Body of pancreas (tissue), 4 donors: ENCODE data around the gene FAM177A1. TPM values are rescaled to one million over a fixed set of nuclear protein-coding genes. Genes with fewer than 3 reads are reported as not detected.
A peak's percentile ranks its signal among the peaks of the same experiment; 100 is the strongest.
"Not testable (repeated sequence)": the region's sequence is repeated elsewhere in the genome, so short reads cannot be mapped to it uniquely, and the experiment has no call there.

Experiments used
- ATAC-seq: fragments of 150-250 bp; one replicate; pipeline ENCODE4 v1.9.1; 2016
- DNase-seq, 4 donors: peaks; one replicate each; pipeline ENCODE4 v3.0.0-alpha.2; 2019
- H3K27ac ChIP-seq, 4 donors: fragments of 200-600 bp; sonication (generic); 1 replicate in 3 of 4; 2 replicates in 1 of 4; pipeline versions ENCODE4 v1.5.1 to v1.6.1; 2016 to 2019; ENCODE audit warnings: mild to moderate bottlenecking in 1 of 4, mixed read lengths in 1 of 4, moderate library complexity in 1 of 4
- H3K27me3 ChIP-seq, 2 donors: fragments of 200-600 bp; sonication (generic); one replicate each; pipeline ENCODE4 v1.6.0; 2016; ENCODE audit warnings: mild to moderate bottlenecking in 1 of 2
- H3K36me3 ChIP-seq, 2 donors: fragments of 200-600 bp; sonication (generic); replicated peaks in 1 of 2; 2 replicates each; pipeline ENCODE4 v1.5.1; 2016; ENCODE audit warnings: low read depth in 2 of 2; ENCODE audit not compliant: insufficient read depth in 1 of 2
- H3K4me1 ChIP-seq: fragments of 200-600 bp; sonication (generic); one replicate; pipeline ENCODE4 v1.6.0; 2016
- H3K4me3 ChIP-seq, 2 donors: fragments of 200-600 bp; sonication (generic); 1 replicate in 1 of 2; 2 replicates in 1 of 2; pipeline ENCODE4 v1.5.1; 2016 to 2019
- H3K9me3 ChIP-seq, 3 donors: fragments of 200-600 bp; sonication (generic); 1 replicate in 2 of 3; 2 replicates in 1 of 3; pipeline ENCODE4 v1.5.1; 2016
- CTCF ChIP-seq, 7 experiments: fragments of 450-650 bp in 4 of 7; fragments of 200-600 bp in 3 of 7; sonication (generic) in 3 of 7; IDR thresholded peaks; one replicate each; pipeline ENCODE4 v1.5.1; 2016 to 2019; ENCODE audit warnings: antibody characterized with exemption in 7 of 7
- POLR2A ChIP-seq, 3 donors: fragments of 450-650 bp; IDR thresholded peaks; one replicate each; pipeline ENCODE4 v1.6.1; 2016; ENCODE audit warnings: antibody characterized with exemption in 3 of 3, mild to moderate bottlenecking in 2 of 3
- WGBS, 2 donors: methylation state at CpG; one replicate each; pipeline ENCODE4 v1.1.5; 2017; 5-methylcytosine and 5-hydroxymethylcytosine counted together
- intact Hi-C: fragments of 100-400 bp; cut with DNase I; formaldehyde crosslinking; loops from one replicate; pipeline ENCODE4 v1.15.1; 2023
- total RNA-seq, 2 donors: library from RNA; depleted of rRNA; stranded (reverse); fragments of >200 nt; gene quantifications; one replicate each; pipeline ENCODE4 v1.1.0, GENCODE V29; 2016

FAM177A1 gene
- total RNA-seq, 2 donors from 2014 or later = 11.5 to 22.3 TPM

GRCh38 chr14:35050652-35051051, 4.6 kb downstream of the FAM177A1 start:
- 8 to 10% methylated on average over 1 of the region's 1 CpG for WGBS, 2 donors
- peaks cover 17% of the 10 kb centered on the region for H3K4me1 ChIP-seq
- intact Hi-C loops = no loop called here
- DNase-seq (no peak), ATAC-seq (no peak)
- H3K4me3 ChIP-seq = no peak overlapping the region
- no peak overlapping the region for H3K27ac ChIP-seq
- TF ChIP-seq POLR2A (IDR thresholded peaks at IDR 0.05) (no peak), CTCF (IDR thresholded peaks at IDR 0.05) (no peak)
- H3K36me3 ChIP-seq = peaks cover 0 to 7% of the 10 kb centered on the region in 2 donors
- no peaks in the 10 kb centered on the region for H3K27me3 ChIP-seq
- H3K9me3 ChIP-seq = no peaks in the 10 kb centered on the region

GRCh38 chr14:35051796-35052195, 5.7 kb downstream of the FAM177A1 start:
- DNase-seq (no peak), ATAC-seq (no peak)
- peaks cover 0 to 7% of the 10 kb centered on the region in 2 donors for H3K36me3 ChIP-seq
- 92 to 100% methylated on average over 1 of the region's 1 CpG for WGBS, 2 donors
- H3K4me3 ChIP-seq = no peak overlapping the region
- no peak for TF ChIP-seq POLR2A (IDR thresholded peaks at IDR 0.05)
- TF ChIP-seq CTCF (IDR thresholded peaks at IDR 0.05) = no peak
- H3K4me1 ChIP-seq = peaks cover 17% of the 10 kb centered on the region
- intact Hi-C loops = no loop called here
- H3K9me3 ChIP-seq = no peaks in the 10 kb centered on the region
- H3K27me3 ChIP-seq = no peaks in the 10 kb centered on the region
- H3K27ac ChIP-seq = no peak overlapping the region

- 89 to 92% methylated on average over 2 of the region's 2 CpGs for WGBS, 2 donors
- ATAC-seq = no peak
- no peak overlapping the region for H3K4me3 ChIP-seq
- H3K27me3 ChIP-seq = no peaks in the 10 kb centered on the region
- no peak for TF ChIP-seq POLR2A (IDR thresholded peaks at IDR 0.05)
- TF ChIP-seq CTCF (IDR thresholded peaks at IDR 0.05) = no peak
- no peak for DNase-seq
- H3K4me1 ChIP-seq = peaks cover 11% of the 10 kb centered on the region
- no peak overlapping the region for H3K27ac ChIP-seq
- no peaks in the 10 kb centered on the region for H3K9me3 ChIP-seq
- intact Hi-C loops = no loop called here
- peaks cover 0 to 7% of the 10 kb centered on the region in 2 donors for H3K36me3 ChIP-seq
Observed at GRCh38 chr14:35052637-35053036, 6.6 kb downstream of the FAM177A1 start.

- DNase-seq (peak; percentile 24 to 82 (median 50)), ATAC-seq (peak; percentile 63)
- H3K4me1 ChIP-seq, H3K4me3 ChIP-seq, H3K27me3 ChIP-seq, intact Hi-C loops, H3K36me3 ChIP-seq, H3K9me3 ChIP-seq: not testable (repeated sequence)
- H3K27ac ChIP-seq = peak overlapping the region in 3 of 4 donors; percentile 16 to 39 (median 36)
- 64 to 65% methylated on average over 1 of the region's 1 CpG for WGBS, 2 donors
Observed at GRCh38 chr14:35061113-35061791, 15.2 kb downstream of the FAM177A1 start.

- DNase-seq, H3K4me3 ChIP-seq, H3K27me3 ChIP-seq, H3K36me3 ChIP-seq, H3K27ac ChIP-seq, H3K9me3 ChIP-seq, intact Hi-C loops, ATAC-seq, H3K4me1 ChIP-seq: not testable (repeated sequence)
- 78 to 84% methylated on average over 5 of the region's 5 CpGs for WGBS, 2 donors
Observed at GRCh38 chr14:35065731-35066130, 19.7 kb downstream of the FAM177A1 start.
